Retinal pigment epithelial cell (primary cell): ENCODE data around the gene MTA2.
A peak's percentile ranks its signal among the peaks of the same experiment; 100 is the strongest.
"Not testable (repeated sequence)": the region's sequence is repeated elsewhere in the genome, so short reads cannot be mapped to it uniquely, and the experiment has no call there.

Experiments
- DNase-seq: peaks from one replicate; pipeline ENCODE4 v3.0.0-alpha.2; 2010; ENCODE audit warnings: low read depth
- H3K4me3 ChIP-seq: 2 replicates; pipeline ENCODE4 v1.5.1; 2011; ENCODE audit warnings: mild to moderate bottlenecking, low read length, control low read depth, moderate library complexity
- TF ChIP-seq, protein P1 (sequence below): conservative IDR thresholded peaks from 2 replicates; pipeline ENCODE4 v1.5.1; 2011; ENCODE audit warnings: low read depth, low read length, control low read depth, inconsistent platforms

Gene MTA2

DNA sequence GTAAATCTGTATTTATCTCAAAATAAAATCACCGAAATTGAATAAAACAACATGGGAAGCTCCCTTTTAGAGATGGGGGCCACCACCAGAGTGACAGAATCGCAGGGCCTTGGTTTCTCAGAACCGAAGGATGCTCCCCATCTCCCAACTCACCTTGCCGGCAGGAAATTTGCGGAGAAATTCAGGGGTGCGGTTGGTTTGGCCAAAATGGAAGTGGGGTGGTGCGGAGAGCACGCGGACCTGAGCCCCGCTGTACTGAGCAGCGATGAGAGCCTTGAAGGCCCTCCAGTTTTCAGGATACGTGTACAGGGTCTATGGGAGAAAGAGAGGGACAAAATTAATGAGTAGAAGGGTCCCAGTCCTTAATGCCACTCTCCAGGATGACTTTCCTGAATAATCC, 29.2 kb downstream of the MTA2 start:
- DNase-seq = no peak
- TF ChIP-seq, protein P1, sequence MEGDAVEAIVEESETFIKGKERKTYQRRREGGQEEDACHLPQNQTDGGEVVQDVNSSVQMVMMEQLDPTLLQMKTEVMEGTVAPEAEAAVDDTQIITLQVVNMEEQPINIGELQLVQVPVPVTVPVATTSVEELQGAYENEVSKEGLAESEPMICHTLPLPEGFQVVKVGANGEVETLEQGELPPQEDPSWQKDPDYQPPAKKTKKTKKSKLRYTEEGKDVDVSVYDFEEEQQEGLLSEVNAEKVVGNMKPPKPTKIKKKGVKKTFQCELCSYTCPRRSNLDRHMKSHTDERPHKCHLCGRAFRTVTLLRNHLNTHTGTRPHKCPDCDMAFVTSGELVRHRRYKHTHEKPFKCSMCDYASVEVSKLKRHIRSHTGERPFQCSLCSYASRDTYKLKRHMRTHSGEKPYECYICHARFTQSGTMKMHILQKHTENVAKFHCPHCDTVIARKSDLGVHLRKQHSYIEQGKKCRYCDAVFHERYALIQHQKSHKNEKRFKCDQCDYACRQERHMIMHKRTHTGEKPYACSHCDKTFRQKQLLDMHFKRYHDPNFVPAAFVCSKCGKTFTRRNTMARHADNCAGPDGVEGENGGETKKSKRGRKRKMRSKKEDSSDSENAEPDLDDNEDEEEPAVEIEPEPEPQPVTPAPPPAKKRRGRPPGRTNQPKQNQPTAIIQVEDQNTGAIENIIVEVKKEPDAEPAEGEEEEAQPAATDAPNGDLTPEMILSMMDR = no peak
- peak overlapping the region; percentile 85 for H3K4me3 ChIP-seq

DNA sequence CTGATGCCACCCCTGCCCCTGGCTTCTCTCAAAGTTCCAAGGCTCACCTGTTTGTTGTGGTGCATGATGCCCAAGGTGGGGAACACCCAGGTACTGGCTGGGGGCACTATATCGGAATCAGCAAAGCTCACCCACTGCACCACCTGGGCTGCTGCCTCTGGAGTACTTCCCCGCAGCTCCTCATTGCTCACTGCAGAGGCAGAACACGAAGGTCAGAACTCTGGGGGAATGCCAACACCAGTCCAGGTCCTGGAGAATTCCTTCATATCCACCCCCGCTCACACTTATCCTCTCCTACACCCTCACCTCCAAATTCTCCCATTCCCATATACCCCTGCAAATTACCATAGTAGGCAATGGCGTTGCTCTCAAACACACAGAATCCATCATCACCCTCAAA, 30.2 kb downstream of the MTA2 start:
- DNase-seq = not testable (repeated sequence)
- peak overlapping the region; percentile 7 for H3K4me3 ChIP-seq

DNA sequence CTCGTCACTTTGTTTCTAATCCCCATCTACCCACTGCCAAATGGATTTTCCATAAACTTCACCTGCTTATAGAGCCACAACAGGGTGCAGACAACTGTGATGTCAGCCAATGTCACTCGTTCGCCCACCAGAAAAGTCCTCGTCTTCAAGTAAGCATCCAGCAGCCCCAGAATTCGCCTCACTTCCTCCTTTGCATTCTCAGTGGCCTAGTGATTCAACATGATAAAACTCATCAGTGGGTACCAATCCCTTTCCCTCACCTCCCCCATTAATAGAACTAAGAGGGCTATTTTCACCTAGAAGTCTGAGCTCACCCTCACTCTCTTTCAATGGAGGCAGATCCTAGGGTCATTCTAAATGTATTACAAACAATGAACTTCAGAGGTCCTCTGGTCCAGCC, 30.8 kb downstream of the MTA2 start:
- not testable (repeated sequence) for H3K4me3 ChIP-seq, DNase-seq

- no peak overlapping the region for H3K4me3 ChIP-seq
- TF ChIP-seq, protein P1 = no peak
- DNase-seq = no peak
Observed at GRCh38 chr11:62569611-62570010, 32.1 kb downstream of the MTA2 start.

DNA sequence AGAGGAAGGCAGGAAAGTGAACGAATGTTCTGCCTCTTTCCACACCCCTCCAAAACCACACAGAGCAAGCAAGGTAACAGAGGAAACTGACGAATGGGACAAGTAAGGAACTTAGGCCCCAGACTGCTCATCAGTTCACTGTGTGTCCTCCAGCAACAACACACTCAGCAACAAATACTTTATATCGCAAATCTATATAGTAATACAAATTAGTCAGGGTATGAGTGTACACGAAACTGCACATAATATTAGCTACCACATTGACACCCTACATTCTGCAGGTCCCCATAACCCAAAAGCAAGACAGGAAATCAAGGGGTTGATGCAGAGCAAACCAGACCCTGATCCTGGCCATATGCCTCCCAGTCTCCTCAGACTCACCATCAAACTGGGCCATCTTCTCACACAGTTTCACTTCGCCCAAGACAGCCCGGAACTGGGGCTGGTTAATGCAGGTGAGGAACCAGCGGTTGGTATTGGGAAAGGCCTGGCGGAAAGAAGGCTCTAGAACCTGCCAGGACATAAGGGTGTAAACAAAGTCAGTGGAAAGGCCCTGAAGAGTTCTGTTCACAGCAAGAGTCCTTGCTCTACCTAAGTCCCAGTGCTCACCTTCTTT, 34.5 kb downstream of the MTA2 start:
- DNase-seq = no peak
- no peak overlapping the region for H3K4me3 ChIP-seq
- TF ChIP-seq, protein P1 = no peak

DNA sequence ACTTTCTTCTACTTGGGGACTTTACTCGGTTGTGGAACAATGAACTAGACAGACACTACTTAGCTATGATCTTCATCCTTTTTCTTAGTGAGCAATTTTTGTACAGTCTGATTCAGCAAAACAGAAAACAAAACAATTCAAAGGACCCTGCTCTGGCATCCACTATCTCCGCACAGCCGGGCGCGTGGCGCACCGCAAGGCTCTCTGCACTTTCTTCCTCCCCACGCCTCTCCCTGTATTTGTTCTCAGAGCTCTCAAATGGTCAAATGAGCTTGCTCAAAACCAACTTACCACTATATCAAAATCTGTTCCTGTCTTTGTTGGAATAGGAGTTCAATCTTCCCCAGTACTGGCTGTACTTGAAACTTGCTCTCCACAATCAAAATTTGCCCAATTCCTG, 35.4 kb downstream of the MTA2 start:
- H3K4me3 ChIP-seq = no peak overlapping the region
- DNase-seq = no peak
- TF ChIP-seq, protein P1 = no peak

DNA sequence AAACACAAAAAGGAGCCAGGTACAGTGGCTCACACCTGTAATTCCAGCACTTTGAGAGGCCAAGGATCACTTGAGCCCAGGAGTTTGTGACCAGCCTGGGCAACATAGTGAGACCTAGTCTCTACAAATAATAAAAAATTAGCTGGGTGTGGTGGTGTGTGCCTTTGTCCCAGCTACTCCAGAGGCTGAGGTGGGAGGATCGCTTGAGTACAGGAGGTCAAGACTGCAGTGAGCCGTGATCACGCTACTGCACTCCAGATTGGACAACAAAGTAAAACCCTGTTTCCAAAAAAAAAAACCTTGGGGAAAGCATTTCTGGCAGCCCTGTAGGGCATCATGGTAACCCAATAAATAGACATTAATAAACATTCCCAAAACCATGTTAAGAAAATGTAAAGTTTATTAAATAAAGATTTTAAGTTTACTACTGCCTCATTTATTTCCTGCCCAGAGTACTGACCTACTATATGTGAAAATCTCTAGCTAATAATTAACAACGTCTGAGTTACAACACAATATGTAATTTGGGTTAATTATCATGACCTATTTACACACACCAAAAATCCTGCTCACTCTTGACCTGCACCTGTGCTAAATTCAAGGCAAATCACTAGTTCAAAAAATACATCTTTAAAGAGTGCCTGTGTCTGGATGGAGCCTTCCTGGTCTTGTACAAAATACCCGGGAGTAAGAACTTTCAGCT, 36.4 kb downstream of the MTA2 start:
- no peak overlapping the region for H3K4me3 ChIP-seq
- TF ChIP-seq, protein P1 = no peak
- no peak for DNase-seq

DNA sequence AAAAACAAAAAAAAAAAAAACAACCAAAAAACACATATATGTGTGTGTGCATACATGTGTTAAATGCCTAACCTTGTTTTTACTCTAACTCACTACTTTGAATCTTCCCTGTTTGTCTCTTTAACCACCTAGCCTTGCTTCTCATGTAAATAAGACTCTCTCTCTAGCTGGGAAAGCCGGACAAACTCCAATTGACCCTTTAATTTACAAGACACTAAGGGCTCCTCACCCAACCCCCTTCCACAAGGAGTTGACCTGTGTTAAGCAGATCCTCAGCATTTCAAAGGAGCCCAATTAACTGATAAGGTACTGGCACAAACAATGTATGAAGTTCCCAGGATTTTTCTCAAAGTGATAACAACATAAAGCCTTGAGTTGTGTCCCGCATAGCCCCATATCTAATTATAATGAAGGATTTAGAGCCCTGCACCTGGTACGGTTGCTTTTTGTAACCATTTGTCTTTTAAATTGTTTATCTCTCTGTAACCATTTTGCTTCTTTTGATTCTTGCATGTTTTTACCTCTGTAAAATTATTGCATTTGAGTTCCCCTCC, 39.9 kb downstream of the MTA2 start:
- DNase-seq, H3K4me3 ChIP-seq: not testable (repeated sequence)
